Tibial nerve (tissue), 4 donors: ENCODE data around the gene MRAP. TPM values are rescaled to one million over a fixed set of nuclear protein-coding genes. Genes with fewer than 3 reads are reported as not detected.

Experiments
- DNase-seq, 2 donors: peaks; one replicate each; pipeline ENCODE4 v3.0.0-alpha.2; 2019; ENCODE audit warnings: low spot score in 2 of 2
- H3K27ac ChIP-seq, 4 donors: fragments of 200-600 bp; sonication (generic) in 3 of 4; one replicate each; pipeline ENCODE4 v1.5.1; 2017 to 2019; ENCODE audit warnings: mild to moderate bottlenecking in 1 of 4
- H3K27me3 ChIP-seq, 2 donors: fragments of 200-600 bp; sonication (generic) in 1 of 2; one replicate each; pipeline versions ENCODE4 v1.5.1 to v1.6.0; 2017 to 2019
- H3K36me3 ChIP-seq, 3 donors: fragments of 200-600 bp; sonication (generic); one replicate each; pipeline ENCODE4 v1.5.1; 2018 to 2019
- H3K4me1 ChIP-seq, 4 donors: fragments of 200-600 bp; sonication (generic) in 3 of 4; one replicate each; pipeline ENCODE4 v1.5.1; 2017 to 2019
- H3K4me3 ChIP-seq, 4 donors: fragments of 200-600 bp; sonication (generic) in 3 of 4; one replicate each; pipeline ENCODE4 v1.5.1; 2017 to 2019; ENCODE audit warnings: mild to moderate bottlenecking in 1 of 4, moderate library complexity in 1 of 4
- H3K9me3 ChIP-seq, 4 donors: fragments of 200-600 bp; sonication (generic) in 3 of 4; one replicate each; pipeline ENCODE4 v1.5.1; 2017 to 2019
- CTCF ChIP-seq, 5 experiments: fragments of 200-600 bp in 3 of 5; fragments of 450-650 bp in 2 of 5; sonication (generic) in 3 of 5; IDR thresholded peaks; one replicate each; pipeline ENCODE4 v1.5.1; 2016 to 2019; ENCODE audit warnings: antibody characterized with exemption in 5 of 5, mild to moderate bottlenecking in 3 of 5, moderate library complexity in 2 of 5
- EP300 ChIP-seq, 2 donors: sonication (generic); formaldehyde crosslinking; IDR thresholded peaks; one replicate each; pipeline ENCODE4 v1.6.1; 2017; ENCODE audit warnings: antibody characterized with exemption in 2 of 2, mild to moderate bottlenecking in 1 of 2
- POLR2A ChIP-seq, 2 donors: fragments of 450-650 bp; IDR thresholded peaks; one replicate each; pipeline ENCODE4 v1.6.1; 2017; ENCODE audit warnings: antibody characterized with exemption in 2 of 2, mild to moderate bottlenecking in 2 of 2, moderate library complexity in 2 of 2
- WGBS, 2 donors: methylation state at CpG; one replicate each; pipeline ENCODE4 v1.1.5; 2018; 5-methylcytosine and 5-hydroxymethylcytosine counted together
- total RNA-seq, 4 donors: library from RNA; depleted of rRNA; stranded (reverse); fragments of >200 nt; gene quantifications; one replicate each; pipeline ENCODE4 v1.1.0, GENCODE V29; 2016

Gene MRAP
- total RNA-seq, 4 donors from 2014 or later: 1.6 to 14.4 (median 4.8) TPM

GRCh38 chr21:32321480-32321879 is 22.8 kb downstream of the MRAP start:
- TF ChIP-seq CTCF (IDR thresholded peaks at IDR 0.05) (no peak), POLR2A (IDR thresholded peaks at IDR 0.05) (no peak)
- Histone ChIP-seq H3K4me1 (peaks cover 0 to 5% (median 0%) of the 10 kb centered on the region in 4 donors), H3K9me3 (no peaks in the 10 kb centered on the region), H3K27ac (no peak overlapping the region), H3K27me3 (no peaks in the 10 kb centered on the region), H3K4me3 (no peak overlapping the region), H3K36me3 (peaks cover 10 to 100% (median 37%) of the 10 kb centered on the region in 3 donors)
- 90 to 94% methylated on average over 13 of the region's 13 CpGs for whole genome bisulfite sequencing, 2 donors
- no peak for DNase-seq

DNA sequence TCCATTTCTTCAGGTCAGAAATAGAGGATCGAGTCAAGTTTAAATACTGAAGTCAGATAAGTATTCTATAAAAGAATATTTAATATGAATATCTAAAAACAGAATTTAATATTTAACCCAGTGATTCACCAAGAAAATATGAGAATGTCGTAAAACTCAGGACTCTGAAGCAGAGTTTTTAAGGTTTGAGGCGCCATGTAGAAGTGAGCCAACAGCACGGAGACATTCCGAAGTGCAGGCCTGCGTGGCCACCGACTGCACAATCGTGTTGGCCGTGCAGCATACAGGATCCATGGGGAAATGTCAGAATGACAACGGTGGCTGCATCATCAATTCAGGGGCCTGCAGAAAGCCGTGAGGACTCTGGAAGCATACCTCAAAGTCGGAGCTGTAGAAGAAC is 23.4 kb downstream of the MRAP start:
- DNase-seq: no peak
- no peaks in the 10 kb centered on the region for H3K9me3 ChIP-seq
- no peaks in the 10 kb centered on the region for H3K27me3 ChIP-seq
- peaks cover 0 to 5% (median 0%) of the 10 kb centered on the region in 4 donors for H3K4me1 ChIP-seq
- no peak overlapping the region for H3K4me3 ChIP-seq
- peaks cover 10 to 99% (median 31%) of the 10 kb centered on the region in 3 donors for H3K36me3 ChIP-seq
- no peak overlapping the region for H3K27ac ChIP-seq
- 87 to 89% methylated on average over 12 of the region's 12 CpGs for WGBS, 2 donors
- no peak for TF ChIP-seq EP300 (IDR thresholded peaks at IDR 0.05)
- TF ChIP-seq CTCF (IDR thresholded peaks at IDR 0.05): no peak
- no peak for TF ChIP-seq POLR2A (IDR thresholded peaks at IDR 0.05)

DNA sequence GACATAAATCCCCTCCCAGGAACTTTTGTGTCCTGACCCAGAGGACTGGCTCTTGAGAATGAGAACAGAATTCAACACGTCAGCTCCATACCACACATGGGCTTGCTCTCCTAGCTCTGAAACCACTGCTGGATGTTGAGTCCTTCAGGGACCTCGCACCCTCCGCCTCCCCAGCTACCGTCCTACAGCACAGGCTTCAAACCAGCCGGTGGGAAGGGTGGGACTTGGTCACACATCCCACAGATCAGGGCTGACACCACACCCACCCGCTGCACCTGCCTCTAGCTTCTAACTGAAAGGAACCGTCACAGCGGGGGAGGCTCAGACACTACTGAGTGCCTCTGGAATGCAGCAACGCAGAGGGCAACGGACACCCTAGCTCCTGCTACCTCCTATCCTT is 24.0 kb downstream of the MRAP start:
- no peak for DNase-seq
- 86 to 92% methylated on average over 10 of the region's 10 CpGs for WGBS, 2 donors
- H3K36me3 ChIP-seq: peaks cover 10 to 99% (median 26%) of the 10 kb centered on the region in 3 donors

GRCh38 chr21:32325706-32326105 is 27.1 kb downstream of the MRAP start:
- H3K9me3 ChIP-seq: no peaks in the 10 kb centered on the region
- H3K27me3 ChIP-seq: no peaks in the 10 kb centered on the region
- WGBS, 2 donors: 74 to 76% methylated on average over 8 of the region's 8 CpGs
- H3K4me3 ChIP-seq: no peak overlapping the region
- H3K36me3 ChIP-seq: peaks cover 6 to 88% (median 17%) of the 10 kb centered on the region in 3 donors
- peaks cover 0 to 37% (median 6%) of the 10 kb centered on the region in 4 donors for H3K4me1 ChIP-seq
- H3K27ac ChIP-seq: peak overlapping the region in 1 of 4 donors; percentile 47
- TF ChIP-seq CTCF (IDR thresholded peaks at IDR 0.05): no peak
- no peak for TF ChIP-seq EP300 (IDR thresholded peaks at IDR 0.05)
- TF ChIP-seq POLR2A (IDR thresholded peaks at IDR 0.05): no peak
- DNase-seq: no peak

More for the DNA sequence above, 24.0 kb downstream of the MRAP start:
- no peaks in the 10 kb centered on the region for H3K27me3 ChIP-seq
- no peak overlapping the region for H3K27ac ChIP-seq
- H3K4me3 ChIP-seq: no peak overlapping the region
- TF ChIP-seq EP300 (IDR thresholded peaks at IDR 0.05): no peak
- TF ChIP-seq CTCF (IDR thresholded peaks at IDR 0.05): no peak
- TF ChIP-seq POLR2A (IDR thresholded peaks at IDR 0.05): no peak
- no peaks in the 10 kb centered on the region for H3K9me3 ChIP-seq
- H3K4me1 ChIP-seq: peaks cover 0 to 8% (median 0%) of the 10 kb centered on the region in 4 donors

GRCh38 chr21:32328595-32328994 is 29.9 kb downstream of the MRAP start:
- TF ChIP-seq EP300 (IDR thresholded peaks at IDR 0.05): no peak
- TF ChIP-seq POLR2A (IDR thresholded peaks at IDR 0.05): no peak
- no peak for TF ChIP-seq CTCF (IDR thresholded peaks at IDR 0.05)
- Histone ChIP-seq H3K4me3 (no peak overlapping the region), H3K27ac (peak overlapping the region in 3 of 4 donors; percentile 57 to 82 (median 67)), H3K9me3 (no peaks in the 10 kb centered on the region), H3K4me1 (peaks cover 0 to 50% (median 6%) of the 10 kb centered on the region in 4 donors), H3K27me3 (no peaks in the 10 kb centered on the region), H3K36me3 (peaks cover 0 to 85% (median 8%) of the 10 kb centered on the region in 3 donors)
- DNase-seq: no peak
- 11 to 21% methylated on average over 3 of the region's 3 CpGs for WGBS, 2 donors
